HepG2 (cell line): ENCODE measurements around the gene FBF1. TPM values are rescaled to one million over a fixed set of nuclear protein-coding genes. Genes with fewer than 3 reads are reported as not detected.
A peak's percentile ranks its signal among the peaks of the same experiment; 100 is the strongest.

Experiments
- ADNP ChIP-seq: sonication (generic); formaldehyde crosslinking; IDR thresholded peaks from 2 replicates; pipeline ENCODE4 v1.4.0; 2020; ENCODE audit warnings: missing genetic modification reagents
- ATAD3A ChIP-seq: sonication (generic); formaldehyde crosslinking; IDR thresholded peaks from 2 replicates; pipeline ENCODE4 v1.4.0; 2020; ENCODE audit warnings: missing genetic modification reagents
- CC2D1A ChIP-seq: sonication (generic); formaldehyde crosslinking; IDR thresholded peaks from 2 replicates; pipeline ENCODE4 v1.8.1; 2023; ENCODE audit warnings: mild to moderate bottlenecking, missing genetic modification reagents
- DMAP1 ChIP-seq: IDR thresholded peaks from 2 replicates; pipeline ENCODE4 v1.6.1; 2016
- MAFK ChIP-seq, 2 experiments: IDR thresholded peaks in 1 of 2; conservative IDR thresholded peaks in 1 of 2; 2 replicates each; pipeline ENCODE4 v1.6.1; 2011; ENCODE audit warnings: improper control_type of control experiment in 2 of 2, low read length in 2 of 2
- MEIS2 ChIP-seq: sonication (generic); formaldehyde crosslinking; IDR thresholded peaks from 2 replicates; pipeline ENCODE4 v1.9.0; 2021; ENCODE audit warnings: mild to moderate bottlenecking, missing genetic modification reagents
- NBN ChIP-seq: fragments of 450-650 bp; conservative IDR thresholded peaks from 2 replicates; pipeline ENCODE4 v1.6.1; 2017
- ZBTB1 ChIP-seq: sonication (generic); formaldehyde crosslinking; IDR thresholded peaks from 2 replicates; pipeline ENCODE4 v1.4.0; 2020; ENCODE audit warnings: missing genetic modification reagents, borderline replicate concordance
- ZBTB8A ChIP-seq: sonication (generic); formaldehyde crosslinking; IDR thresholded peaks from 2 replicates; pipeline ENCODE4 v1.4.0; 2020; ENCODE audit warnings: mild to moderate bottlenecking, low read depth, missing genetic modification reagents, borderline replicate concordance
- ZNF138 ChIP-seq: sonication (generic); formaldehyde crosslinking; IDR thresholded peaks from 2 replicates; pipeline ENCODE4 v1.5.0; 2020; ENCODE audit warnings: mild to moderate bottlenecking, low read depth, missing genetic modification reagents
- ZNF501 ChIP-seq: sonication (generic); formaldehyde crosslinking; IDR thresholded peaks from 2 replicates; pipeline ENCODE4 v1.5.1; 2020; ENCODE audit warnings: mild to moderate bottlenecking, moderate library complexity, missing genetic modification reagents
- ZNF776 ChIP-seq: sonication (generic); formaldehyde crosslinking; IDR thresholded peaks from 2 replicates; pipeline ENCODE4 v1.4.0; 2020; ENCODE audit warnings: mild to moderate bottlenecking, missing genetic modification reagents
- ZNF850 ChIP-seq: sonication (generic); formaldehyde crosslinking; conservative IDR thresholded peaks from 2 replicates; pipeline ENCODE4 v1.9.0; 2021; ENCODE audit warnings: mild to moderate bottlenecking, missing genetic modification reagents
- polyA plus RNA-seq, 8 experiments: library from polyadenylated mRNA; depleted of rRNA in 3 of 8; stranded (reverse) in 7 of 8; unstranded in 1 of 8; fragments of >200 nt; fragmentation: Illumina TruSeq in 4 of 8; extraction: Trizol in 4 of 8; gene quantifications; 2 replicates each; pipeline versions ENCODE4 v1.2.1 to v1.2.3, GENCODE V29; 2011 to 2016; ENCODE audit warnings: low read depth in 4 of 8, missing spikeins in 1 of 8, mixed read lengths in 1 of 8; ENCODE audit not compliant: insufficient read depth in 1 of 8
- total RNA-seq, 5 experiments: library from RNA; depleted of rRNA; stranded (reverse); fragments of >200 nt; fragmentation: Illumina TruSeq; extraction: Trizol; gene quantifications; 2 replicates each; pipeline ENCODE4 v1.2.3, GENCODE V29; 2016; ENCODE audit warnings: low read depth in 1 of 5
- TF ChIP-seq, protein P1 (sequence below): sonication (generic); formaldehyde crosslinking; IDR thresholded peaks from 2 replicates; pipeline ENCODE4 v1.4.0; 2020; ENCODE audit warnings: missing genetic modification reagents
- TF ChIP-seq, protein P2 (sequence below): sonication (generic); formaldehyde crosslinking; IDR thresholded peaks from 2 replicates; pipeline ENCODE4 v1.9.0; 2021; ENCODE audit warnings: missing genetic modification reagents, mild to moderate bottlenecking, borderline replicate concordance
- TF ChIP-seq, protein P3 (sequence below): sonication (generic); formaldehyde crosslinking; IDR thresholded peaks from 2 replicates; pipeline ENCODE4 v1.4.0; 2020; ENCODE audit warnings: missing genetic modification reagents
- TF ChIP-seq, protein P4 (sequence below): sonication (generic); formaldehyde crosslinking; IDR thresholded peaks from 2 replicates; pipeline ENCODE4 v1.4.0; 2020; ENCODE audit warnings: mild to moderate bottlenecking, missing genetic modification reagents

FBF1 gene
- total and polyA plus RNA-seq, 2 of the 13 experiments (the other 11 are each of a cell fraction or from before 2014, with no cell fraction given): 2.4 to 8.1 TPM

GRCh38 chr17:75976175-75976848, 35.5 kb upstream of the FBF1 start (continued):
- TF ChIP-seq, protein P1, sequence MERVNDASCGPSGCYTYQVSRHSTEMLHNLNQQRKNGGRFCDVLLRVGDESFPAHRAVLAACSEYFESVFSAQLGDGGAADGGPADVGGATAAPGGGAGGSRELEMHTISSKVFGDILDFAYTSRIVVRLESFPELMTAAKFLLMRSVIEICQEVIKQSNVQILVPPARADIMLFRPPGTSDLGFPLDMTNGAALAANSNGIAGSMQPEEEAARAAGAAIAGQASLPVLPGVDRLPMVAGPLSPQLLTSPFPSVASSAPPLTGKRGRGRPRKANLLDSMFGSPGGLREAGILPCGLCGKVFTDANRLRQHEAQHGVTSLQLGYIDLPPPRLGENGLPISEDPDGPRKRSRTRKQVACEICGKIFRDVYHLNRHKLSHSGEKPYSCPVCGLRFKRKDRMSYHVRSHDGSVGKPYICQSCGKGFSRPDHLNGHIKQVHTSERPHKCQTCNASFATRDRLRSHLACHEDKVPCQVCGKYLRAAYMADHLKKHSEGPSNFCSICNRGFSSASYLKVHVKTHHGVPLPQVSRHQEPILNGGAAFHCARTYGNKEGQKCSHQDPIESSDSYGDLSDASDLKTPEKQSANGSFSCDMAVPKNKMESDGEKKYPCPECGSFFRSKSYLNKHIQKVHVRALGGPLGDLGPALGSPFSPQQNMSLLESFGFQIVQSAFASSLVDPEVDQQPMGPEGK: 0 out of 2 replicates have a peak, but pooled peaks have one; percentile 17
- TF ChIP-seq MEIS2 (CRISPR knock-in tag): no peak
- TF ChIP-seq ZNF501 (CRISPR knock-in tag): no peak
- TF ChIP-seq CC2D1A (CRISPR knock-in tag): no peak
- TF ChIP-seq MAFK (conservative IDR thresholded peaks at IDR 0.05 in 1 of 2, IDR thresholded peaks at IDR 0.05 in 1 of 2; ENCODE audit: low read length in 2 of 2): no peak
- no peak for TF ChIP-seq NBN
- TF ChIP-seq DMAP1: no peak
- no peak for TF ChIP-seq ZNF138 (CRISPR knock-in tag)
- no peak for TF ChIP-seq ZNF776 (CRISPR knock-in tag)
- TF ChIP-seq, protein P2, sequence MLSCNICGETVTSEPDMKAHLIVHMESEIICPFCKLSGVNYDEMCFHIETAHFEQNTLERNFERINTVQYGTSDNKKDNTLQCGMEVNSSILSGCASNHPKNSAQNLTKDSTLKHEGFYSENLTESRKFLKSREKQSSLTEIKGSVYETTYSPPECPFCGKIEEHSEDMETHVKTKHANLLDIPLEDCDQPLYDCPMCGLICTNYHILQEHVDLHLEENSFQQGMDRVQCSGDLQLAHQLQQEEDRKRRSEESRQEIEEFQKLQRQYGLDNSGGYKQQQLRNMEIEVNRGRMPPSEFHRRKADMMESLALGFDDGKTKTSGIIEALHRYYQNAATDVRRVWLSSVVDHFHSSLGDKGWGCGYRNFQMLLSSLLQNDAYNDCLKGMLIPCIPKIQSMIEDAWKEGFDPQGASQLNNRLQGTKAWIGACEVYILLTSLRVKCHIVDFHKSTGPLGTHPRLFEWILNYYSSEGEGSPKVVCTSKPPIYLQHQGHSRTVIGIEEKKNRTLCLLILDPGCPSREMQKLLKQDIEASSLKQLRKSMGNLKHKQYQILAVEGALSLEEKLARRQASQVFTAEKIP (CRISPR knock-in tag): no peak
- TF ChIP-seq ZBTB1: no peak
- TF ChIP-seq, protein P3, sequence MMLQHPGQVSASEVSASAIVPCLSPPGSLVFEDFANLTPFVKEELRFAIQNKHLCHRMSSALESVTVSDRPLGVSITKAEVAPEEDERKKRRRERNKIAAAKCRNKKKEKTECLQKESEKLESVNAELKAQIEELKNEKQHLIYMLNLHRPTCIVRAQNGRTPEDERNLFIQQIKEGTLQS (CRISPR knock-in tag): no peak; the same call in 1 of the 2 replicates
- no peak for TF ChIP-seq ZNF850 (CRISPR knock-in tag)
- TF ChIP-seq, protein P4, sequence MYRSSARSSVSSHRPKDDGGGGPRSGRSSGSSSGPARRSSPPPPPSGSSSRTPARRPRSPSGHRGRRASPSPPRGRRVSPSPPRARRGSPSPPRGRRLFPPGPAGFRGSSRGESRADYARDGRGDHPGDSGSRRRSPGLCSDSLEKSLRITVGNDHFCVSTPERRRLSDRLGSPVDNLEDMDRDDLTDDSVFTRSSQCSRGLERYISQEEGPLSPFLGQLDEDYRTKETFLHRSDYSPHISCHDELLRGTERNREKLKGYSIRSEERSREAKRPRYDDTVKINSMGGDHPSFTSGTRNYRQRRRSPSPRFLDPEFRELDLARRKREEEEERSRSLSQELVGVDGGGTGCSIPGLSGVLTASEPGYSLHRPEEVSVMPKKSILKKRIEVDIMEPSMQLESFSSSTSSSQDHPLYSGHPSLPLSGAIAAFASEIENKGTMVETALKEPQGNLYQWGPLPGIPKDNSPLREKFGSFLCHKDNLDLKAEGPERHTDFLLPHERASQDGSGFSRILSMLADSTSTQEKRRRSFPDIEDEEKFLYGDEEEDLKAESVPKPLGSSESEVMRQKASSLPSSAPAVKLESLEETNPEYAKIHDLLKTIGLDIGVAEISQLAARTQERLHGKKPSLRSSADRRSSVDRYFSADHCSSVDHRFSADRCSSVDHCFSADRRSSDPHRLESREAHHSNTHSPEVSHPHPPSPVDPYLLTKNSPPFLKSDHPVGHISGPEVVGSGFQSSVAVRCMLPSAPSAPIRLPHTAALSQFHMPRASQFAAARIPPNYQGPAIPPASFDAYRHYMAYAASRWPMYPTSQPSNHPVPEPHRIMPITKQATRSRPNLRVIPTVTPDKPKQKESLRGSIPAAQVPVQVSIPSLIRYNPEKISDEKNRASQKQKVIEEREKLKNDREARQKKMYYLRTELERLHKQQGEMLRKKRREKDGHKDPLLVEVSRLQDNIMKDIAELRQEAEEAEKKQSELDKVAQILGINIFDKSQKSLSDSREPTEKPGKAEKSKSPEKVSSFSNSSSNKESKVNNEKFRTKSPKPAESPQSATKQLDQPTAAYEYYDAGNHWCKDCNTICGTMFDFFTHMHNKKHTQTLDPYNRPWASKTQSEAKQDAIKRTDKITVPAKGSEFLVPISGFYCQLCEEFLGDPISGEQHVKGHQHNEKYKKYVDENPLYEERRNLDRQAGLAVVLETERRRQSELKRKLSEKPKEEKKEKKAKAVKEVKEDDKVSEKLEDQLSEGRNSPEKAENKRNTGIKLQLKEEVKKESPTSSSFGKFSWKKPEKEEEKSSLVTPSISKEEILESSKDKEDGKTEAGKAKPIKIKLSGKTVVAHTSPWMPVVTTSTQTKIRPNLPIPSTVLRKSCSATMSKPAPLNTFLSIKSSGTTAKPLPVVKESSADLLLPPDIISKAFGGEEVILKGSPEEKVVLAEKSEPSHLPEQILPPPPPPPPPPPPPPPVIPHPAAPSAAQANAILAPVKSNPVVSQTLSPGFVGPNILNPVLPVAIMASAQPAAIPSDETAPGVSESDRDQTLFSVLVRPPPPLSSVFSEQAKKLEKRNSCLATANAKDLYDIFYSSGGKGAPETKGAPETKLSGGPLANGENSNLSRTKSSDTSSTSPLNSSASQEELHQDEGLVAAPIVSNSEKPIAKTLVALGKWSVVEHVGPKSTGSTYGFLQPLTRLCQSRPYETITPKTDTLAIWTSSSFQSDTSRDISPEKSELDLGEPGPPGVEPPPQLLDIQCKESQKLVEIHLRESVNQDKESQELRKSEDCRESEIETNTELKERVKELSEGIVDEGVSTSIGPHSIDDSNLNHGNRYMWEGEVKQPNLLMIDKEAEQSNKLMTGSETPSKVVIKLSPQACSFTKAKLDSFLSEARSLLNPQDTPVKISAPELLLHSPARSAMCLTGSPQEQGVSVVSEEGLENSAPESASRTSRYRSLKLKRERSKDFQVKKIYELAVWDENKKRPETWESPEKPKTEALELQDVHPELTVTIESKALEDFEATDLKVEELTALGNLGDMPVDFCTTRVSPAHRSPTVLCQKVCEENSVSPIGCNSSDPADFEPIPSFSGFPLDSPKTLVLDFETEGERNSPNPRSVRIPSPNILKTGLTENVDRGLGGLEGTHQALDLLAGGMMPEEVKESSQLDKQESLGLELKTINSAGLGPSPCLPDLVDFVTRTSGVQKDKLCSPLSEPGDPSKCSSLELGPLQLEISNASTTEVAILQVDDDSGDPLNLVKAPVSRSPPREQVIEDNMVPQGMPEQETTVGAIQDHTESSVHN (CRISPR knock-in tag): no peak
- no peak for TF ChIP-seq ZBTB8A
- TF ChIP-seq ADNP: no peak
- TF ChIP-seq ATAD3A (CRISPR knock-in tag): no peak
